ENCODE measurements around the gene SSTR5.

SSTR5 gene

DNA sequence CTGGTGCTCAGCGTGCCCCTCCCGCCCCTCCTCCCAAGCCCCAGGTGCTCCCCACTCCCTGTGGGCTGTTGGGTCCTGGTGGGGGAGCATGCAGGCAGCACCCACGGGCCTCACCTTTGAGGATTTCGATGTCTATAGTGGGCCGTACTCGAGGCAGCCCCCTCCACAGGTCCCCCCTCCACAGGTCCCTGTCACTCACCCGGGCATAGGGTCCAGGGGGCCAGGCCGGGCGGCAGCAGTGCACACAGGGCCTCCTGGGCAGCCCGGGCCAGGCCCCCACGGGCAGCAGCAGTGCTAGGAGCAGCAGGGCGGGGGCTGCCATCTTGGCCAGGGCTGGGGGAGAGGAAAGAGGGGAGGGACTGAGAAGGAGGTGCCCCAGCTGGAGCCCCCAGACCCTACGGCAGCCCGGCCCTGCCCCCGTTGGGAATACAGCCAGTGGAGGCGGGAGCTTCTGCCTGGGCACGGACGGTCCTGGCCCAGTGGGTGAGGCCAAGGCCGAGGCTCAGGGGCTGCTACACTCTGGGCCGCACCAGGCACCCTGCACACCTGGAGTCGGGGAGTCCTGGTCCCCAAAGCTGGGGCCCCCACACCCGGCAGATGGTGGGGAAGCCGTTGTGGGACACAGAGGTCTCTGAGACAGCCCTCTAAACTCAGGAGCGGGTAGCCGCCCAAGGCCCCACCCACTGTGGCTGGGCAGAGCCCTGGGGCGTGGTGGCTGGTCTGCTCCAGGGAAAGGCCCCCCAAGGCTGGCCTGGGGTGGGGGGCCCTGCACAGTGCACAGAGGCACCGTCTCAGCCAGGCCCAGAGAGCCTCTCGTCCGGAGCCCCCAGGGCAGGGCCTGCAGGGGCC lies 22.3 kb downstream of the SSTR5 start:
- DNase-seq (ENCODE audit: low read depth in 1 of 2, low spot score in 1 of 2): no peak
- in situ Hi-C loops (cut with HindIII; ENCODE audit: low pct_unique_long_range_greater_than_20kb, low sequenced_read_pairs): no loop called here

DNA sequence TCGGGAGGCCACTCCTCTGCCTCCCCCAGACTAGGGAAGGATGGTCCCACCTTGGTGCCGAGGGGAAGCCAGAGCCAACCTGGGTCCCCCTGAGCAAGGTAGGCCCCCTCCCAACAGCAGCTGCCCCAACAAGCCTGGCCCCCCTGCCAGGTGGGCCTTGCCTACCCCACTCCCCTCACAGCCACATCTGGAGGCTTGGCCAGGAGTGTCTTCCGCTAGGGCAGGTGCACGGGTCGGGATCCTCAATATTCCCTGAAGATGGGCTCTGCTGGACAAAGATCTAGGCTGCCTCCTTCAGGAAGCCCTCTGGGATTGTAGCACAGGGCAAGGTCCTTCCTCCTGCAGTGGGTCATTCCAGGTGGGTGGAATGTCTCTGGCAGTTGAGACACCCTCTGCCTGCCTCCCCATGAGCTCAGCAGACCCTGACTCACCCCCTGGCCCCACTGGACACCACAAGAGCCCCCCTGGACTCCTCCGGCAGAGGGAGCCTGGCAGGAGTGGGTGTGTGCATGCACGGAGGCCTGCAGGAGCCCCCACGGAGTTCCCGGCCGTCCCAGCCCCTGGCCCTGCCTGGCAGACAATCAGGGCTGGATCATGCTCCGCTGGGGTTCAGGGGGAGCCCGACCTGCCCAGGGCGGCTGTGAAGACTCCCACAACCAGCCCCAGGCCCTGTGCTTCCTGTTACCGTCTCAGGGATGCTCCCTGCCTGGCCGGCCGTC lies 23.1 kb downstream of the SSTR5 start:
- DNase-seq (ENCODE audit: low read depth in 1 of 2, low spot score in 1 of 2): no peak
- in situ Hi-C loops (cut with HindIII; ENCODE audit: low pct_unique_long_range_greater_than_20kb, low sequenced_read_pairs): no loop called here
- no peak for TF ChIP-seq JUND (IDR thresholded peaks at IDR 0.05; ENCODE audit: low read depth)

More for the DNA sequence above, 22.3 kb downstream of the SSTR5 start:
- TF ChIP-seq JUND (IDR thresholded peaks at IDR 0.05; ENCODE audit: low read depth): no peak

DNA sequence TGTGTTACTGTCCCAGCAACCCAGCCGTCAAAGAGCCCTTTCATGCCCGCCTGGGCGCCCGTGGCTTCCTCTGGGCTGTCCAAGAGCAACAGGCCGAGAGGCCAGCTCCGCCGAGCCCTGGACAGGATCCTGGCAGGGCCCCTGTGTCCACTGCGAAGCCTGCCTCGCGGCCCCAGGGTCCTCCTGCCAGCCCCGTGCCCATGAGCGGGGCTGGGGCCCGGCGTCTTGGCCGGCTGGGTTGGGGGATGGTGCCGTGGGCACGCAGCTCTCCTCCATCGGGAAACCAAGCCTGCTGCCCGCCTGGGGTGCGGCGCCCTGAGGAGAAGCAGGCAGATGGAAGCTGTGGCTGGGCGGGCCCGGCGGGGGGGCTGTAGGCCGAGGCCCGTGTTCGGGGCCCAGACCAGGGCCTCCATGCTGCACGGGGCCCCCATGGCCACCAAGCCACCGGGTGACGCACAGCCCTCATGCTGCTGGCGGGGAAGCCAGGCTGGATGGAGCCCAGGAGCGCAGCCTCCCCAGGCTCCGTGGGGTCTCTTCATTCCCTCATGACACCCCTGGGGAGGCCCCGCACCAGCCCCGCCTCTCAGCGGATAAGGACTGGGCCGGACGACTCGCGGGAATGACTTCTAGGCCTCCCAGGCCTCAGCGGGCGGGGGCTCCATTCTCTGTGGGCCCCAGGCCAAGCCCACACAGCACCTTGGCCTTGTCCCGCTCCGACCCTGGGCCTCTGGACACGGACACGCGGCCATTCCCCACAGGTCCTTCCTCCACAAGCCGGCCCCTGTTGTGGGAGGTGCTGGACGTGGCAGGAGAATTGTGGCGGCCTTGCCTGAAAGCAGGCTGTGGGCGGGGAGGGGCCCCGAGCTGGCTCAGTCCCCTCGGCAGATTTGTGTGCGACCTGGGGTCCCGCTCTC lies 23.9 kb downstream of the SSTR5 start, which contains the start of gene C1QTNF8:
Gene C1QTNF8, minus strand, starts transcription at position 76 of the 914 bp plus-strand sequence. CDS start 1,322 bp downstream, outside the sequence.
- in situ Hi-C loops (cut with HindIII; ENCODE audit: low pct_unique_long_range_greater_than_20kb, low sequenced_read_pairs): no loop called here
- DNase-seq (ENCODE audit: low read depth in 1 of 2, low spot score in 1 of 2): no peak
- no peak for TF ChIP-seq JUND (IDR thresholded peaks at IDR 0.05; ENCODE audit: low read depth)

DNA sequence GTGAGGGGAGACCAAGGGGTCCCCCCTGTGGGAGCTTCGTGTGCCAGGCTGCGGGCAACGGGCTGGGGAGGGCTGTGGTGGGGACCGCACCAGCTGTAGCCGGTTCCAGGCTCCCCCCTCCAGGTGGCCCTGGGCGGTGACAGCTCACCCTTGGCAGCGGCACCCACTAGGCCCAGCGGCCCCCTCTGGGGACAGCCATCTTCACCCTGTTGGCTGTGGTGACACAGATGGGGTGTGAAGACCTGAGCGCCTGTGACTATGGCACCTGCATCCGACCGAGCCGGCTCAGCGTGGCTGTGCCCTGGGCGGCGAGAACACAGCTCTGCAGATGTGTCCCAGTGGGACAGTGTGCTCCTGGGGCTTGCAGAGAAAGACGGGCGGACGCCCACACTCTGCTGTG lies 24.6 kb downstream of the SSTR5 start:
- TF ChIP-seq JUND (IDR thresholded peaks at IDR 0.05; ENCODE audit: low read depth): no peak
- DNase-seq (ENCODE audit: low read depth in 1 of 2, low spot score in 1 of 2): no peak
- in situ Hi-C loops (cut with HindIII; ENCODE audit: low pct_unique_long_range_greater_than_20kb, low sequenced_read_pairs): no loop called here

DNA sequence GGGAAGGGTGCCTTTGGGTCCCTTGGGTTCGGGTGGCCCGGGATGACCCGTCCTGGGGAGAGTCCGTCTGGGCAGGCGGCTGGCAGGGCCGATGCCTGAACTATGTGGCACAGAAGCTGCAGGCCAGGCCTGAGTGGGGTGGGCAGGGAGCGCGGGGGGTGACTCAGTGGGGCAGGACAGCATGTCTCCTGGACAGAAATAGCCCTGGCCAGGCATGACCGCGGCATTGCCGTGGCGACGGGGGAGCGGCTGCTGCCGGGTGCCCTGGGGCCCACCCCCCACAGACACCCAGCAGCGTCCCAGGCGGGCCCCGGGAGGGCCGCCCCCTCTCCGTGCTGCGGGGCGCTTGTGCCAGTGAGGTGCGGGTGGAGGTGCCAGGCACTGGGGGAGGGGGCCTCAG lies 25.3 kb downstream of the SSTR5 start:
- in situ Hi-C loops (cut with HindIII; ENCODE audit: low pct_unique_long_range_greater_than_20kb, low sequenced_read_pairs): no loop called here
- TF ChIP-seq JUND (IDR thresholded peaks at IDR 0.05; ENCODE audit: low read depth): no peak
- no peak for DNase-seq (ENCODE audit: low read depth in 1 of 2, low spot score in 1 of 2)

DNA sequence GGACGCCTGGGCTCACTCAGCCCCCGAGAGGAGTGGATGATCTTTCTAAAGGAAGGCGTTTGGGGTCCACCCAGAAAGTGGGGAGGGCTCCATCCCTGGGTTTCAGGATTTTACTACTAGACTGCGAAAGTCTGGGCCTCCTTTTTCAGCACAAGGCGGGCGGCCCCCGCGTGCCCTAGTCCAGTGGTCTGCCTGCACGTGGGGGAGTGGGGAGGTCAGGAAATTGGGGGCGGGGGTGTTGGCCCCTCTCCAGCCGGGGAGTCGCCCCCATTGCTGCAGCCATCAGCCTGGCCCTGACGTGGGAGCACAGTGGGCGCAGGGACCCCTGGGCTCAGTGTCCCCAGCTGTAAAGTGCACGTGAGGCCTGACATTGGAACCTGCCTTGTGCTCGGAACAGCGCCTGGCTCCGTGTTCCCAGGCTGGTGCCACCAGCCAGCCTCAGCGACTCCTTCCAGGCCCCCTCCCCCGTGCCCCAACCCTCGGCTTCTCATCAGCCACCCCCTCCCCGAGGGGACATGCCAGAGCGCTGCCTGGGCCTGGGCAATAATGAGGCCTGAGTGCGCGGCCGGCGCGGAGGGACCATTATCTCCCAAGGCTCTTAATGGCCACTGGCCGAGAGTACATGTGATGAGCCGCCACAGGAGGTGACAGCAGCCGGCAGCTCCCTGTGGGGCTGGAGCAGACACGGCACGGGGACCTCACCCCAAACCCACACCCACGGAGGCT lies 25.9 kb downstream of the SSTR5 start:
- in situ Hi-C loops (cut with HindIII; ENCODE audit: low pct_unique_long_range_greater_than_20kb, low sequenced_read_pairs): no loop called here
- DNase-seq (ENCODE audit: low read depth in 1 of 2, low spot score in 1 of 2): no peak
- TF ChIP-seq JUND (IDR thresholded peaks at IDR 0.05; ENCODE audit: low read depth): no peak

DNA sequence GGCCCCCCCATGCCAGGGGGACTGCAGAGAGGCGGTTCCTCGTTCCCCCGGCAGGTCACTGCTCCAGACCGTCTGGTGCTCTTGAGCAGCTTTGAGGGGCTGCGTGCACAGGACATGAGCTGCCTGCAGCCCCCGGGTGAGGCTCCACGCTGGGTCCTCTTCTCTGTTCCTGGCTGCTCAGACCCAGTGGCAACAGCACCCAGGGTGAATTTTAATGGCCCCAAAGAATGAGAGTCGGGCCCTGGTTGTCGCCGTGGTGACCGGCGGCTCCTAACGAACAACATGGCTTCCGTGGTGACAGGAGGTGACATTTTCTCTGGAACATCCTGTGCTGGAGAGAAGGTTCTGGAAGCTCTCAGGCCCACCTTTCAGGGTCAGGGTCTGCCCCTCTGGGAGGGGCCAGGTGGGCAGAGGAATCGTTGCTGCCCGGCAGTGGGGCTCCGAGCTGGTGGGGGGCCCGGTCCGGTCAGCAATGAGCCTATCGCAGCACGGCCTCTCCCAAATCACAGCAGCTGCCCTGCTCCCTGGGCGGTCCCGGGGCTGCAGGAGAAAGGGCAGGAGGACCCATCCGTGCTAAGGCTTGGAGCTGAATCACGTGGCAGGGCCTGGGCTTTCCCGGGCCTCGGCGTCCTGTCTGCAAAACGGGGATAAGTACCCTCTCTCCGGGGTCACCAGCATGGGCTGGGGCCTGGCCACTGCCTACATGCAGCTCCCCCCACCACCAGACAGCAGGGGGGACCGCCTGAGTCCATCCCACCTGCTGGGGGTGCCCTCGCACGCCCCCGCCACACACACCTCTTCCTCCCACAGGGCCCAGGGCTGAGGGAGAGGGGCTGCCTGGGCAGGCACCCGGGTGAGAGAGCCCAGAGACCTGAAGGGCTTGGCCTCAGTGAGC lies 26.9 kb downstream of the SSTR5 start:
- no peak for TF ChIP-seq JUND (IDR thresholded peaks at IDR 0.05; ENCODE audit: low read depth)
- DNase-seq (ENCODE audit: low read depth in 1 of 2, low spot score in 1 of 2): no peak
- in situ Hi-C loops (cut with HindIII; ENCODE audit: low pct_unique_long_range_greater_than_20kb, low sequenced_read_pairs): no loop called here

DNA sequence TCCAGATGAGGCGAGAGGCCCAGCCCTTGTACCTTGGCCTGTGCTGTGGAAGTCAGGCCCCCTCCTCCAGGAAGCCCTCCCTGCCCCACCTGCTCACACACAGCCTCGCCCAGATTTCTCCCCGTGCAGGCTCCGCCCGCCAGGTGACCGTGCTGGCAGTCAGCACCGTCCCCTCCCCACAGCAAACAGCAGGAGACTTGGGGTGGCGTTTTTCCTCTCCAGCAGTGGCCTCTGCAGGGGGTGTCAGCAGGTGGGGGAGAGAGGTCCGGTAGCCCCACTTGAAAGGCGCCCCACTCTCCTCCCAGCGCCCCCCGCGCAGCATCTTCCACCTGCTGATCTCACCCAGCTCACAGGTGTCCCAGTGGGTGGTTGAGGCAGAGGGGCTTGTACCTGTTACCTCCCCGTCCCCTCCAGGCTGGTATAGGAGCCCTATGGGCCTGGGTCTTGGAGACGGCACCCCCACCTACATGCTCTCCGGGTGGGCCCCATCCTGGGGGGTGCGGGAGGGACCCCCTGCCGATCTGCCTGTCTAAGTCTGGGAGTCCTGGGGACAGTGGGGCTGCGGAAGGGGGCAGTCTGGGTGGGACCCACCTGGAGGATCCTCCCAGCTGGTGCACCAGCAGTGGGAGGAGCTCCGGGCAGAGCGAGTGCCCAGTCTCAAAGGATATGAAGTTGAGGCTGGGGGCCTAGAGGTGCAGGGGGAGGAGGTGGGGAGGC lies 27.7 kb downstream of the SSTR5 start:
- in situ Hi-C loops (cut with HindIII; ENCODE audit: low pct_unique_long_range_greater_than_20kb, low sequenced_read_pairs): no loop called here
- no peak for DNase-seq (ENCODE audit: low read depth in 1 of 2, low spot score in 1 of 2)
- TF ChIP-seq JUND (IDR thresholded peaks at IDR 0.05; ENCODE audit: low read depth): no peak

DNA sequence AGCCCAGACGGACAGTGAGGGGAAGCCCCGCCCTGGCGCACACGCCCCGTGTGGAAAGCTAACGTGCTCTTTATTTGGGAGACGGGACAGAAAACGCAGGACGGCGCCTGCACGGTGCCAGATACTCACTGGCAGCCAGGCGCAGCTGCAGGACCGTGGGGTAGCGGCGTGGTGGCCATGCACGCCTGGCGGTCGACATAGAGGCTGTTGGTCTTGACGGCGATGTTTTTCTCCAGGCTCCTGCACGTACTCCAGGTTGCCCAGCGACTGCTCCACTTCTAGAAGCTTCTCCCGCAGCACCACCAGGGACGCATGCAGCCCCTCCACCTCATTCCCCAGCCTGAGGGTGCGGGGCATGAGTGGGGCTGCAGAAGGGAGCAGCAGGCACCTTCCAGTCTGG lies 28.6 kb downstream of the SSTR5 start:
- no peak for DNase-seq (ENCODE audit: low read depth in 1 of 2, low spot score in 1 of 2)
- in situ Hi-C loops (cut with HindIII; ENCODE audit: low pct_unique_long_range_greater_than_20kb, low sequenced_read_pairs): no loop called here
- no peak for TF ChIP-seq JUND (IDR thresholded peaks at IDR 0.05; ENCODE audit: low read depth)

DNA sequence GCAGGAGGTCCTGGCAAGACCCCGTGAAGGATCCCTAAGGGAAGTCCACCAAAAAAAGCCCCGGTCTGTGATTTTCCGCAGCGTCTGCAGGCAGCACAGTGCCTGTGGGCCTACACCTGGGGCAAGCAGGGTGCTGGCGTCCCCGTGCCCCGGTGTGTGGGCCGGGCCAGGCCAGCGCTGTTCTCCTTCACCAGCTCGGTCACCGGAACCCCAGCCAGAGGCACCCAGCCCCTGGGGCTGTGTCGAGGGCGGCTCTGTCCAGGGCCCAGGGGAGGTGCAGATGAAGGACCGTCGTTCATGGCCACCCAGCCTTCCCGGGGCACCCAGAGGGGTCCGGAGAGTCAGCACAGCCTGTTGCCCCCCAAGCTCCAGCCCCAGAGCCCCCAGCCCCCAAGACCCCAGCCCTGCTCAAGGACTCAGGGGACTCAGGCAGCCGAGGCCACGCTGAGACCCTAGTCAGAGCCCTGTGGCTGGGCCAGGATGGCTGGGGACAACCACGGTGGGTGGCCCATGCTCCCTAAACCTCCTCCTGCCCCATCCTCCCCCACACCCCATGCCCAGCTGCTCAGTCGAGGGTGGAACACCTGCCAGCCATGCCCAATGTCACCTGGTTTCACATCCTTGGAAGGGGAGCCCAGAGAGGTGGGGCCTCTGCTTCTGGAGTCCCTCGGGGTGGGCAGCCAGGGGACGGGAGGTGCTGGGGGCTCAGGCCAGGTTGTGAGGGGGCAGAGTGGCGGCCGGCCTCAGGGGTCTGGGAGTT lies 29.2 kb downstream of the SSTR5 start:
- no peak for DNase-seq (ENCODE audit: low read depth in 1 of 2, low spot score in 1 of 2)
- in situ Hi-C loops (cut with HindIII; ENCODE audit: low pct_unique_long_range_greater_than_20kb, low sequenced_read_pairs): no loop called here
- TF ChIP-seq JUND (IDR thresholded peaks at IDR 0.05; ENCODE audit: low read depth): no peak
